ENCODE measurements around the gene LMTK2.

LMTK2 gene

GRCh38 chr7:98167653-98168052, 61.0 kb downstream of the LMTK2 start:
- H3K4me3 ChIP-seq (ENCODE audit: low read depth, low read length) = no peak overlapping the region
- TF ChIP-seq, protein P1, sequence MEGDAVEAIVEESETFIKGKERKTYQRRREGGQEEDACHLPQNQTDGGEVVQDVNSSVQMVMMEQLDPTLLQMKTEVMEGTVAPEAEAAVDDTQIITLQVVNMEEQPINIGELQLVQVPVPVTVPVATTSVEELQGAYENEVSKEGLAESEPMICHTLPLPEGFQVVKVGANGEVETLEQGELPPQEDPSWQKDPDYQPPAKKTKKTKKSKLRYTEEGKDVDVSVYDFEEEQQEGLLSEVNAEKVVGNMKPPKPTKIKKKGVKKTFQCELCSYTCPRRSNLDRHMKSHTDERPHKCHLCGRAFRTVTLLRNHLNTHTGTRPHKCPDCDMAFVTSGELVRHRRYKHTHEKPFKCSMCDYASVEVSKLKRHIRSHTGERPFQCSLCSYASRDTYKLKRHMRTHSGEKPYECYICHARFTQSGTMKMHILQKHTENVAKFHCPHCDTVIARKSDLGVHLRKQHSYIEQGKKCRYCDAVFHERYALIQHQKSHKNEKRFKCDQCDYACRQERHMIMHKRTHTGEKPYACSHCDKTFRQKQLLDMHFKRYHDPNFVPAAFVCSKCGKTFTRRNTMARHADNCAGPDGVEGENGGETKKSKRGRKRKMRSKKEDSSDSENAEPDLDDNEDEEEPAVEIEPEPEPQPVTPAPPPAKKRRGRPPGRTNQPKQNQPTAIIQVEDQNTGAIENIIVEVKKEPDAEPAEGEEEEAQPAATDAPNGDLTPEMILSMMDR (IDR thresholded peaks at IDR 0.05; ENCODE audit: low read depth, low read length) = no peak

GRCh38 chr7:98168181-98168903, 61.7 kb downstream of the LMTK2 start:
- H3K4me3 ChIP-seq (ENCODE audit: low read depth, low read length) = no peak overlapping the region
- TF ChIP-seq, protein P1 (IDR thresholded peaks at IDR 0.05; ENCODE audit: low read depth, low read length) = peak; percentile 70

DNA sequence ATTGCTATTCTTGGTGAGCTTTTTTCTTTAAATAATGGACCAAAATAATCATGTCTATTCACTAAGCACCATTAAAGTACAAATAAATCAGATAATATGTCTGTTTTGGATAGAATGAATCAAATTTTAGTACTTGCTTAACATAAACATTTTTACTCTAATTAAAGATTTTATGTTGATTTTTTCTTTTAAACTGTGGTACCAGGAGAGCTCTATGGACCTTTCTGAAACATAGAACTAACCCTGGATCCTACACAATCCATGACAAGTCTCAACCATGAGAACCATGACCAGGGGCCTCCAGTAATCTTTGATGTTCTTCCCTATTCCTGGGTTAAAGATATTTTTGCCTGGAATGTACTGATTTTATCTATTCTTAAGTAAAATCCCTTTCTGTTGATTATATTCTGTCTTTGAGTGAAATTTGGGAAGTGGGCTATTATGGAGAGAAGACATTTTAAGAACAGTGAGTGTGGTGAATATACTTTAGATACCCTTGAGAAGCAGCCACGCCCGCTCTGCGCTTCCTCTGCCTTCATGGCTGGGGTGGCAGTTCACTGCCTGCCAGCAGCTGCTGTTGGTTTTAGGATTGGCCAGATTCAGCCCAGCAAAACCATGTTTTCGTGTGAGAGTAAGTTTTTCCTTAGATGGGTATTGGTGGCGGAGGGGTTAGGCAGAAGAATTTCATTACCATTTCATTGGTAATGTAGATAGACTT, 62.4 kb downstream of the LMTK2 start:
- H3K4me3 ChIP-seq (ENCODE audit: low read depth, low read length) = no peak overlapping the region
- TF ChIP-seq, protein P1 (IDR thresholded peaks at IDR 0.05; ENCODE audit: low read depth, low read length) = no peak

DNA sequence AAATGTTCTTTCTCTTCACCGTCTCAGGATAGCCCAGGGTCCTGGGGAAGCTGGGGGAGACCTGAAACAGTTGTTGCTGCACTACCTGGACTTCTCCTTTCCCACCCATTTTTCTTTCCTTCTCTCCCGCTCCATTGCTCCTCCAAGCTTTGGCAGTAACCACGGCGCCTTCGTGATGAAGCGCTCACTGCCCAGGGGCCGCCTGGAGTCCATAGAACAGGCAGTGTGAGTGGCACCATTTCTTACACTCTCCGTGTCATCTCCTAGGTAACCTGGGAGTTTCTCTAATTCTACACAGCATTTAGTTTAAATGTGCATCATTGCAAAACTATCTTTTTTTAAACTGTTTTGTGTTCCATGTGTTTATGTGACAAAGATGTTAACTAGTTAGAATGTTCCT, 64.3 kb downstream of the LMTK2 start:
- H3K4me3 ChIP-seq (ENCODE audit: low read depth, low read length) = no peak overlapping the region
- TF ChIP-seq, protein P1 (IDR thresholded peaks at IDR 0.05; ENCODE audit: low read depth, low read length) = no peak

GRCh38 chr7:98171449-98171848, 64.8 kb downstream of the LMTK2 start:
- TF ChIP-seq, protein P1 (IDR thresholded peaks at IDR 0.05; ENCODE audit: low read depth, low read length) = no peak
- no peak overlapping the region for H3K4me3 ChIP-seq (ENCODE audit: low read depth, low read length)

DNA sequence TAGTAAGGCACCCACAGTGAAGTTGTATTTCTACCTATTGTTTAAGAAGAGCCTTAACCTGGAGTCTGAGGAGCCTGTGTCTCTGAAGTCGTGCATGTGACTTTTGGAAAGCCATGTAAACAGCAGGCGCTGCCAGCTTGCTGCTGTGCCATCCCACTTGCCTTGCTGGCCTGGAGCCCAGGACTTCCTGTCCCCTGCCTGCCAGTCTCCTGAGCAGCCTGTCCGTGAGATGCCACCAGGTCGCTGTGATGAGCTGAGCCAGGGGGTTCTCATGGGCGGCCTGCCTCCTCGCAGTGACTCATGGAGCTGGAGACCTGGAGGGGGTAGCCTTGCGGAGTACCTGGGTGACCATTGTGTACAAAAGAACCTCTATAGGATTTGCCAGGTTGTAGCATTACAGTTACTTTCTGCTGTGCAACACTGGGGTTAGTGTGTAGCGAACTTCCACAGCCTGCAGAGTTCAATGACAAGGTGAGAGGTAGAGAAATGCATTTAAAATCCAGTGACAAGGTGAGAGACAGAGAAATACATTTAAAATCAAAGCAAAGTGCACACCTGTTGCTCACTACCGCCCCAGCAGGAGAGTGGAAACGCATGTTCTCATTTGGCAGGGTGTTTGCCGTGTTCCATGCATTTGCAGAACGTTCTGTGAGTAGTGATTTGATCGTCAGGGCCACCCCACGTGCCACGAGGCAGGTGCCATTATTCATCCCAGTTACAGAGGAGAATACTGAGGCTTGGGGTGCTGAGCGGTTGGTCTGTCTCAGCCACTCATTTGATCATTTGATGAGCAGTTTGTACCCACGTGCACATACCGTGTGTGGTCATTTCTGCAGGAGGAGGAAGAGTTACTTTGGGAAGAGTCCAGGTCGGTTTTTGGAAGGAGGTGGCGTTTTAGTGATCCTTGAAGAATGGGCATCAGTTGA, 67.9 kb downstream of the LMTK2 start:
- H3K4me3 ChIP-seq (ENCODE audit: low read depth, low read length) = no peak overlapping the region
- TF ChIP-seq, protein P1 (IDR thresholded peaks at IDR 0.05; ENCODE audit: low read depth, low read length) = no peak
